Mesenchymal stem cell (in vitro differentiated cells and primary cell): ENCODE results near the gene POLR1G.

Experiments
- DNase-seq: peaks from one replicate; pipeline ENCODE4 v3.0.0-alpha.2; 2013
- H2AFZ ChIP-seq: one replicate; pipeline ENCODE4 v1.6.1; 2013; ENCODE audit warnings: low read depth, mild to moderate bottlenecking, control low read depth, inconsistent platforms, low read length, moderate library complexity
- H2AK5ac ChIP-seq: 2 replicates; pipeline ENCODE4 v1.6.1; 2013; ENCODE audit warnings: low read length, moderate library complexity, mild to moderate bottlenecking, inconsistent platforms; ENCODE audit not compliant: severe bottlenecking
- H2BK120ac ChIP-seq: one replicate; pipeline ENCODE4 v1.6.1; 2013; ENCODE audit warnings: low read depth, mild to moderate bottlenecking, inconsistent platforms, low read length, moderate library complexity
- H2BK12ac ChIP-seq, 2 experiments: one replicate each; pipeline ENCODE4 v1.6.1; 2013; ENCODE audit warnings: inconsistent platforms in 2 of 2, low read length in 2 of 2, mild to moderate bottlenecking in 2 of 2, moderate library complexity in 2 of 2, control low read depth in 1 of 2
- H2BK15ac ChIP-seq: one replicate; pipeline ENCODE4 v1.6.1; 2013; ENCODE audit warnings: mild to moderate bottlenecking, low read depth, inconsistent platforms; ENCODE audit not compliant: poor library complexity, severe bottlenecking
- H2BK5ac ChIP-seq: 2 replicates; pipeline ENCODE4 v1.6.1; 2013; ENCODE audit warnings: low read depth, mild to moderate bottlenecking, low read length, control low read depth, inconsistent platforms; ENCODE audit not compliant: poor library complexity, severe bottlenecking
- H3K14ac ChIP-seq, 2 experiments: one replicate each; pipeline ENCODE4 v1.6.1; 2013; ENCODE audit warnings: inconsistent platforms in 2 of 2, low read length in 2 of 2, control low read depth in 1 of 2, mild to moderate bottlenecking in 1 of 2, moderate library complexity in 1 of 2
- H3K18ac ChIP-seq, 2 experiments: one replicate each; pipeline ENCODE4 v1.6.1; 2013; ENCODE audit warnings: inconsistent platforms in 2 of 2, low read length in 2 of 2, control low read depth in 1 of 2, low read depth in 1 of 2, mild to moderate bottlenecking in 1 of 2
- H3K23ac ChIP-seq, 2 experiments: one replicate each; pipeline ENCODE4 v1.6.1; 2013; ENCODE audit warnings: inconsistent platforms in 2 of 2, low read length in 2 of 2, mild to moderate bottlenecking in 2 of 2, moderate library complexity in 2 of 2, control low read depth in 1 of 2
- H3K27ac ChIP-seq: 2 replicates; pipeline ENCODE4 v1.5.1; 2013; ENCODE audit warnings: mild to moderate bottlenecking, moderate library complexity, low read length, control low read depth, inconsistent platforms; ENCODE audit not compliant: poor library complexity, severe bottlenecking
- H3K27me3 ChIP-seq, 2 experiments: 2 replicates each; pipeline versions ENCODE4 v1.6.1 to v1.7.0; 2013; ENCODE audit warnings: low read length in 2 of 2, mild to moderate bottlenecking in 2 of 2, moderate library complexity in 2 of 2, control low read depth in 1 of 2, inconsistent platforms in 1 of 2; ENCODE audit not compliant: control insufficient read depth in 1 of 2, insufficient read depth in 1 of 2
- H3K36me3 ChIP-seq, 2 experiments: 2 replicates each; pipeline versions ENCODE4 v1.6.1 to v1.7.0; 2013; ENCODE audit warnings: low read length in 2 of 2, control low read depth in 1 of 2, inconsistent platforms in 1 of 2, low read depth in 1 of 2, mild to moderate bottlenecking in 1 of 2; ENCODE audit not compliant: insufficient read depth in 2 of 2, control insufficient read depth in 1 of 2
- H3K4ac ChIP-seq, 2 experiments: one replicate each; pipeline ENCODE4 v1.6.1; 2013; ENCODE audit warnings: inconsistent platforms in 2 of 2, low read length in 2 of 2, mild to moderate bottlenecking in 2 of 2, moderate library complexity in 2 of 2, control low read depth in 1 of 2, low read depth in 1 of 2
- H3K4me1 ChIP-seq: 2 replicates; pipeline ENCODE4 v1.6.1; 2013; ENCODE audit warnings: low read depth, low read length, control low read depth; ENCODE audit not compliant: control insufficient read depth, insufficient read depth
- H3K4me2 ChIP-seq: 2 replicates; pipeline ENCODE4 v1.6.1; 2013; ENCODE audit warnings: low read length, mild to moderate bottlenecking, inconsistent platforms; ENCODE audit not compliant: poor library complexity, severe bottlenecking
- H3K4me3 ChIP-seq, 2 experiments: 2 replicates each; pipeline versions ENCODE4 v1.5.1 to v1.7.0; 2013; ENCODE audit warnings: low read length in 2 of 2, mild to moderate bottlenecking in 2 of 2, control low read depth in 1 of 2, low read depth in 1 of 2; ENCODE audit not compliant: insufficient read depth in 1 of 2
- H3K79me1 ChIP-seq: replicated peaks from 2 replicates; pipeline ENCODE4 v1.6.1; 2013; ENCODE audit warnings: mild to moderate bottlenecking, control low read depth, low read length, inconsistent platforms; ENCODE audit not compliant: poor library complexity, severe bottlenecking
- H3K9ac ChIP-seq: 2 replicates; pipeline ENCODE4 v1.7.0; 2013; ENCODE audit warnings: mild to moderate bottlenecking, low read length, moderate library complexity
- H3K9me3 ChIP-seq: 2 replicates; pipeline ENCODE4 v1.7.0; 2013; ENCODE audit warnings: mild to moderate bottlenecking, low read length; ENCODE audit not compliant: control insufficient read depth
- H4K8ac ChIP-seq: one replicate; pipeline ENCODE4 v1.6.1; 2013; ENCODE audit warnings: inconsistent platforms, mild to moderate bottlenecking, low read length, moderate library complexity
- H4K91ac ChIP-seq: one replicate; pipeline ENCODE4 v1.6.1; 2013; ENCODE audit warnings: mild to moderate bottlenecking, low read length, inconsistent platforms
- WGBS: methylation state at CpG from one replicate; pipeline ENCODE4 v1.1.7; 2013; ENCODE audit warnings: mixed read lengths; 5-methylcytosine and 5-hydroxymethylcytosine counted together

POLR1G gene

DNA sequence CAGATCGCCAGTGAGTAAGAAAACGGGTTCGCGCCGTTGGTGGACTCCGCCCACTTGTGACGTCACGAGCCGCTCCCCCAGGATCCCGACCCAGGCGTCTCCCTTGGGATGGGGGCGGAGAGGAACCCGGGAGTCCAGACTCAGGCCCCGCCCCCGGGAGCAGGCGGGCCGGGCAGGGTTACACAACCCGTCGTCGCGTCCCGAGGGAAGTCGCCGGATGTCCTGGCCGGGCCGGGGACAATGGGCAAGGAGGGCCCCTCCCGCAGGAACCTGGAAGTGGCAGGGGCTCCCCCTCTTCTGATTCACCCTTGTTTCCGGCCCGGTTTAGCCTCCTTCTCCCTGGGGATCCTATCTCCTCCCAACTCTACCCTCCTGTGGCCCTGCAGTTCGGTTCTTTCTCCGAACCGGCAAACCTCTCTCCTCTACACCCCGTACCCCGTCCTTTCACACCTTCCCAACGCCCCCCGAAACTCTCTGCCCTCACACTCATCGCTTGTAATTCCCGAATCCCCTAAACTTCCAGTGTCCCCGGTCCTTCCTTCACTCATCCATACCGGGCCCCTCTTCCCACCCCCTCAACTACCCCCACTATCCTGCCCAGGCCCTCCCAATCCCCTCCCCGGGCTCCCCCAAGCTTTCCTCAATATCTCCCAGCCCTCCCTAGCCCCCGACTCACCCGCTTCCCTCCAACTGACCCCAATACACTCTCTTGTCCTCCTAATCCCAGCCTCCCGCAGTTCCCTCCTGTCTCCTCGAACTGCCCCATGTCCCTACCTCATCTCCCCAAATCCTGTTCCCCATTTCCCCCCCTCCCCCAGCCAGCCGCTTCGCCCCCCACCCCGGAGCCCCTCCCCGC is 37.2 kb downstream of the POLR1G start:
- no peaks in the 10 kb centered on the region for H3K79me1 ChIP-seq
- no peak overlapping the region for H3K27ac ChIP-seq
- H3K36me3 ChIP-seq, result no peaks in the 10 kb centered on the region
- H3K9me3 ChIP-seq, result no peaks in the 10 kb centered on the region
- H2AK5ac ChIP-seq, result no peak overlapping the region
- H4K8ac ChIP-seq, result peak overlapping the region; percentile 84
- peak overlapping the region; percentile 96 for H2BK120ac ChIP-seq
- H3K23ac ChIP-seq, result no peak overlapping the region
- under 1% methylated on average over 46 of the region's 49 CpGs for WGBS
- peak overlapping the region; percentile 79 to 82 for H3K18ac ChIP-seq
- H3K27me3 ChIP-seq, result no peaks in the 10 kb centered on the region
- peak overlapping the region; percentile 29 for H2AFZ ChIP-seq
- peak overlapping the region; percentile 90 for H3K4me2 ChIP-seq
- peak overlapping the region; percentile 92 for H3K9ac ChIP-seq
- H3K4me3 ChIP-seq, result peak overlapping the region; percentile 53 to 79
- peaks cover 21% of the 10 kb centered on the region for H3K4me1 ChIP-seq
- DNase-seq, result peak; percentile 98
- peak overlapping the region; percentile 95 for H2BK15ac ChIP-seq
- H2BK5ac ChIP-seq, result no peak overlapping the region
- peak overlapping the region in 1 of 2 experiments; percentile 89 for H2BK12ac ChIP-seq
- H3K4ac ChIP-seq, result peak overlapping the region; percentile 75 to 93
- peak overlapping the region; percentile 81 for H4K91ac ChIP-seq
- peak overlapping the region; percentile 18 to 26 for H3K14ac ChIP-seq

DNA sequence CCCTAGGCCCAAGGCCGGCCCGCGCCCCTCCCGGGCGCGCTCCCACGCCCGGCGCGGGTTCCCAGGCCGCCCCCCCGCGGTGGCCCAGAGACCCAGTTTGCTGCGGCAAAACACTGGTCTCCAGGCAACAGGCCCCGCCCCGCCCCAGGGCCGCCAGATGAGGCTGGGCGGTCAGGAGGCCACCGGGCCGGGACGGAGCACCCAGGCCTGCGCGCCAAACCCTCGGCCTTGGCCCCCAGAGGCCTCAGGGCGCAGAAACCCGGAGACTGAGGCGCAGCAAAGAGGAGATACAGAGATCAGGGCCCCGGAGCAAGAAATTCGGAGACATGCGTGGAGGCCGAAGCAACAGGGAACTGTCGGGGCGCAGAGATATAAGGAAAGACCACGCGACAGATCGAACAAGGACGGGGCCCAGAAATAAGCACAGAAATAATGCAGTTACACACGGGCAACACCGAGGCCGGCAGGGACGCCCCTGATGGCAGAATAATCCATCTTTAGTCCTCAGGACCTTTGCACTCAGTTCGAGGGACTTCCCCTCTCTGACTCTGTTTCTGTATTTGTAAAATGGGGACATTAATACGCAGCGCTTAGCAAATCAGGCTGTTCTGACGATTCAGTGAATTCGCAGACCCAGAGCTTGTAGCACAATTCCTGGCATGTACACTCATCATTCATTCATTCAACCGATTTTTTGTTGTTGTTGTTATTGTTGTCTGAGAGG is 38.0 kb downstream of the POLR1G start:
- H3K27ac ChIP-seq, result no peak overlapping the region
- peak overlapping the region; percentile 96 for H2BK120ac ChIP-seq
- peak overlapping the region in 1 of 2 experiments; percentile 91 for H2BK12ac ChIP-seq
- H2BK15ac ChIP-seq, result peak overlapping the region; percentile 30
- peak overlapping the region in 1 of 2 experiments; percentile 76 for H3K4ac ChIP-seq
- peak overlapping the region; percentile 76 for H4K8ac ChIP-seq
- H2BK5ac ChIP-seq, result no peak overlapping the region
- H3K9me3 ChIP-seq, result no peaks in the 10 kb centered on the region
- H3K4me2 ChIP-seq, result peak overlapping the region; percentile 90
- no peaks in the 10 kb centered on the region for H3K79me1 ChIP-seq
- DNase-seq, result peak; percentile 94
- H3K14ac ChIP-seq, result peak overlapping the region in 1 of 2 experiments; percentile 26
- peak overlapping the region; percentile 34 for H4K91ac ChIP-seq
- no peaks in the 10 kb centered on the region for H3K27me3 ChIP-seq
- 17% methylated on average over 44 of the region's 47 CpGs for WGBS
- H3K23ac ChIP-seq, result no peak overlapping the region
- H3K4me1 ChIP-seq, result peaks cover 25% of the 10 kb centered on the region
- H3K9ac ChIP-seq, result peak overlapping the region; percentile 90
- H2AFZ ChIP-seq, result peak overlapping the region; percentile 81
- peak overlapping the region; percentile 40 to 62 for H3K4me3 ChIP-seq
- H3K36me3 ChIP-seq, result no peaks in the 10 kb centered on the region
- H3K18ac ChIP-seq, result peak overlapping the region; percentile 45 to 87
- peak overlapping the region; percentile 58 for H2AK5ac ChIP-seq

GRCh38 chr19:45445139-45445538 is 38.7 kb downstream of the POLR1G start:
- Histone ChIP-seq H2BK15ac (peak overlapping the region; percentile 30), H3K9ac (peak overlapping the region; percentile 90), H2AFZ (no peak overlapping the region), H3K4me2 (no peak overlapping the region), H3K36me3 (no peaks in the 10 kb centered on the region), H2BK120ac (no peak overlapping the region), H2AK5ac (no peak overlapping the region), H3K18ac (no peak overlapping the region), H3K9me3 (no peaks in the 10 kb centered on the region), H3K4ac (peak overlapping the region in 1 of 2 experiments; percentile 76), H3K4me1 (peaks cover 23% of the 10 kb centered on the region), H4K91ac (no peak overlapping the region), H2BK5ac (no peak overlapping the region), H2BK12ac (no peak overlapping the region), H3K14ac (no peak overlapping the region), H3K27ac (no peak overlapping the region), H3K4me3 (no peak overlapping the region), H4K8ac (no peak overlapping the region), H3K79me1 (no peaks in the 10 kb centered on the region), H3K23ac (no peak overlapping the region), H3K27me3 (no peaks in the 10 kb centered on the region)
- 92% methylated on average over 4 of the region's 4 CpGs for WGBS
- DNase-seq, result no peak

GRCh38 chr19:45446295-45446694 is 39.9 kb downstream of the POLR1G start:
- Histone ChIP-seq H3K9ac (no peak overlapping the region), H2BK5ac (no peak overlapping the region), H3K4me3 (no peak overlapping the region), H3K23ac (no peak overlapping the region), H3K18ac (no peak overlapping the region), H2BK120ac (no peak overlapping the region), H3K4me2 (no peak overlapping the region), H3K14ac (no peak overlapping the region), H3K79me1 (no peaks in the 10 kb centered on the region), H3K27me3 (no peaks in the 10 kb centered on the region), H2BK12ac (peak overlapping the region in 1 of 2 experiments; percentile 10), H3K4ac (no peak overlapping the region), H2AK5ac (no peak overlapping the region), H3K27ac (no peak overlapping the region), H2BK15ac (no peak overlapping the region), H3K36me3 (no peaks in the 10 kb centered on the region), H4K91ac (no peak overlapping the region), H3K4me1 (peaks cover 27% of the 10 kb centered on the region), H2AFZ (no peak overlapping the region), H4K8ac (no peak overlapping the region), H3K9me3 (no peaks in the 10 kb centered on the region)
- WGBS, result 90% methylated on average over 5 of the region's 6 CpGs
- DNase-seq, result peak; percentile 64
